Stimulated activated CD8-positive, alpha-beta memory T cell treated with anti-CD3 and anti-CD28 coated beads, Interleukin-15, amount 100 ng/mL, for 24 hours (primary cell): Measurements from ENCODE around the gene SCN8A.
"Not testable (repeated sequence)": the region's sequence is repeated elsewhere in the genome, so short reads cannot be mapped to it uniquely, and the experiment has no call there.

Source experiments
- DNase-seq: peaks from one replicate; pipeline ENCODE4 v3.0.0-alpha.2; 2020; ENCODE audit warnings: low read depth

SCN8A gene

DNA sequence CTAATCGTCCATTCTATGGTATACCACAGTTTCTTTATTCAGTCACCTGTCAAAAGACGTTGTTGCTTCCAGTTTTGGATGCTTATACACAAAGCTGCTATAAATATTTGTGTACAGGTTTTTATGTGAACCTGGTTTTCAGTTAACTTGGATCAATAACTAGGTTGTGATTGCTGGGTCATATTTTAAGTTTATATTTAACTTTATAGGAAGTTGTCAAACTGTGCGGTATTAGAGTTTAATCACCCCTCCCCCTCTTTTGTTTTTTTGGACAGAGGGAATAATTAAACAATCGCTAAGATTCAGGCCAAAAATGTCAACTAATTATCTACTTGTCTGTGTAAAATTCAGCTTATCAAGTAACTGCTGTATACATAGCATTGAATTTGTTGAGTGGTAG is 34.3 kb downstream of the SCN8A start:
- DNase-seq: no peak

DNA sequence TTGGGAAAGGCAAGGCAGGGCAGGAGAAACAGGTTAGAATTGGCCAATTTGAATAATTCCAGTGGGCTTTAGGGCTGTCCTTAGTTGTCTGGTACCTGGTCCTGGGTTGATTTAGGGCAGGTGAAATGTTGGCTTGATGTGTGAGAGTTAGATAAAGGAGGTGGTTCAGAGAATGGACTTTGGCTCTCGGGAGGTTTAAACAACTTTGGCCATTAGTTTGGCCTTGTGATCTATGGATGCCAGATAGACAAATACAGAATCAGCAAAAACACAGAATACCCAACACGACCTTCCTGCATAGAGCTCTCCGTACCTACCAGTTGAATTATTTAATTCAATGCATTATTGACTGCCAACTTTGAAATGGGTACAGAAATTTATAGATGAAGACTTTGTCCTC is 35.1 kb downstream of the SCN8A start:
- DNase-seq: no peak

DNA sequence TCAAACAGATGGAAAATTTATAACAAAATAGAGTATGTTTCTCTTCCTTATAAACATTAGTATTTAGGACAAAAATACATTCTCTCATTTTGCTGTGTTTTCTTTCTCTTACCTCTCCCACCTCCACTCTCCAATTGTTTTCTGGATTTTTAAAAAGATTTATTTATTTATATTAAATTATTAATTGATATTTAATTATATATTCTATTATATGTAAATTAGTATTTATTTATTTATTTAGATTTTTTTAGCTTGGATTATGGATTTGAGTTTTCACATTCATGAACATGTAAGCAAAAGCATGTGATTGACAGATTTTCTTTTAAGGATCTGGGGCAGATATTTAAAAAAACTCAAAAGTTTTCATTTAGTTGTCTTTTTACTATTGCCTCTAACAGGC is 35.6 kb downstream of the SCN8A start:
- DNase-seq: no peak

DNA sequence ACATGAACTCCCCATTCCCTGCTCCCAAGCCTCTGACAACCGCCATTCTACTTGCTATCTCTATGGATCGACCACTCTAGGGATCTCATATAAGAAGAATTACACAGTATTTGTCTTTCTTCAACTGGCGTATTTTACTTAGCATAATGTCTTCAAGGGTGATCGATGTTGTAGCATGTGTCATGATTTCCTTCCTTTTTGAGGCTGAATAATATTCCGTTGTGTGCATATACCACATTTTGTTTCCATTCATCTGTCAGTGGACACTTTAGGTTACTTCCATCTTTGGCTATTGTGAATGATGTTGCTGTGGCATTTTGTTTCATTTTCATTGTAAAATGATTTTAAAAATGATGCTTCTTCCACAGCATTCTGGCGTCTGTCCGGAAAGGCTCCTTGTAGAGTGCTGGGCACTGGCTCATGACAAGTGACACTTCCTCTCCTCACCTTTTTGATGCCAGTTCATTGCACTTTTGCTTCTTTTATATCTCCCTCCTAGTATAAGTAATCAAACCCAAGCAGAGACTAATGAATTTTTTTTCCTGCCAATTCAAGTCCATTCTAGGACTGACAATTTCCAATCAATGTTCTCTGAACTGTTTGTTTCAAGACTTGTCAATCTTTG is 39.3 kb downstream of the SCN8A start:
- DNase-seq: no peak

DNA sequence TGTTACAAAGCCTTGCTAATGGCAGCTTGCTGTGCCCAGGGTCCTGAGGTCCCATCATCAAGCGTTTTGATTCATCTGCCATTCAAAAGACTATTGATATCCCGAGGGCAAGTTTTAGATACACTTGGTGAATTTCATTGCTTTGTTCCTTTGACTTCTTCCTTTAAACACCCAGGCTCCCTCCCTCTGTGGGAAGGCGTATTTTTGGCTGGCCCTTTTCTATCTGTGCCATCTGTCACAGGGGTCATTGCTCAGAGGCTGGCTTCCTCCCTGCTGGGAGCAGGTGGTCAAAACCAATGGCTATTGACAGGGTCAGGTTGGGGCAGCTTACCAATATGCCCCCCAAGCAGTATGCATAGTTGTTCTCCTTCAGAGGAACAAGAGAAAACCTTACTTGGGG is 40.0 kb downstream of the SCN8A start:
- no peak for DNase-seq

DNA sequence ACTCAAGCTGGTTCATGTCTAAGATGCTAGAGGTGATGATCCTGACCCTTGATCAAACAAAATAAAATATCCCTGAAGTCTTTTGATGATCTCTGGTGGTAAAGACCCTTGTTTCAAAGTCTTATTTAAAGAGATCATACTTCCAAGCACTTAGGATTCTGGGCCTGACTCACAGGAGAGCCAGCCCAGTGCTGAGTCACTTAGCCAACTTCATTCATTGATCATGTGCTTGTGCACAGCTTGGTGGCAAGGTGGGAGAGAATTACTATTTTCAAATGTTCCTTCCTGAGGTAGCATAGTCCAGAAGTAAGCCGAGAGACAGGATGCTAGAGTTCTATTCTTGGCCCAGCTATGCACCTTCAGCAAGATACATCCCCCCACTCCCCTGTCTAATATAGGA is 40.6 kb downstream of the SCN8A start:
- no peak for DNase-seq

DNA sequence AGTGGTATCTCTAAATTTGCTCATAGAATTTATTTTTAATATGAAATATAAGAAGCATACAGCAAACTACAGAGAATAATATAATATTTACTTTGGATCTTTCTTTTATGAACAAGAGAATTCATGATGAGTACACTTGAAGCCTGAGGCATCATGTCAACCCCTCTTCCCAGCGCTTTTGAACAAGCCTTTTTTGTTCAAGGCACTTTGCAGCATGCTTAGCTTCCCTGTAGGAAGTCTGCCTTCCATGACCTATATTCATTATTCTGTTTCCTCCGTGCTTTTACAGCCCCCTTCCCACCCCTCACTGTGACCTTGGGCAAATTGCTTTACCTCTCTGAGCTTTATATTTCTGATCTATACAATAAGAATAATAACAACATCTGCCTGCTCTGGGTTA is 41.6 kb downstream of the SCN8A start:
- DNase-seq: no peak

DNA sequence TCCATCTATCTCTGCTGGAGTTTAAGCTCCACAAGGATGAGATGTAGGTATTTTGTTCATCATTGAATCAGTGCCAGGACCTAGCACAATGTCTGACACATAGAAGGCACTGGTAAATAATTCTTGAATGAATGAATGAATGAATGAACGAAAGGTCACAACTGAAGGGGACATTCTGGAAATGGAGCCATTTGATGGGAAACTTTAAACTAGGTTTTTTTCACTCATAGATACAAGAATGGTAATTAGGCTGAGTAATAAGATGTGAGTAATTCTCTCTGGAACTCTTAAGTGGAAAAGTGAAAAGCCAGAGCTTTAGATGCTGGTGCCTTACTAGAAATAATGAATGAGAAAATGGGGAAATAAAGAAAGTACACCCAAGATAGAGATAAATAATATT is 44.3 kb downstream of the SCN8A start:
- no peak for DNase-seq

DNA sequence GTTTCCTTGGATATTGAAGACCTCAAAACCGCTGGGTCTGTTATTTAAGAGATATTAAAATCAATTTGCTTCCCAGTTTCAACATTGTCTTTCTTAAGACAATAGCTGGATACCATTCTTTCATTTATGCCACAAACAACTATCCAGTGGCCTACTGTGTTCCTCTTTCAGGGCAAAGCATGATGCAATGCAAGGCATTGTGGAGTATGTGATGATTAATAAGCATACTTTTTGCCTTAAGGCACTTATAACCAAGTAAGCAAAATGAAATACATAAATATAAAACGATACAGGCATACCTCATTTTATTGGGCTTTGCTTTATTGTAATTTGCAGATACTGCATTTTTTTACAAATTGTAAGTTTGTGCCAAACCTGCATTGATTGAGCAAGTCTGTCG is 45.5 kb downstream of the SCN8A start:
- DNase-seq: no peak

DNA sequence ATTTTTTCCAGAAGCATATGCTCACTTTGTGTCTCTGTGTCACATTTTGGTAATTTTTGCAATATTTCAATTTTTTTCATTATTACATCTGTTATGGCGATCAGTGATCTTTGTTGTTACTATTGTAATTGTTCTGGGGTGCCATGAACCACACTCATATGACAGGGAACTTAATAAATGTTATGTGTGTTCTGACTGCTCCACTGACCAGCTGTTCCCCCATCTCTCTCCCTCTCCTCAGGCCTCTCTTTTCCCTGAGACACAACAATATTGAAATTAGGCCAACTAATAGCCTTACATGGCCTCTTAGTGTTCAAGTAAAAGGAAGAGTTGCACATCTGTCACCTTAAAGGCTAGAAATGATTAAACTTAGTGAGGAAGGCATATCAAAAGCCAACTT is 46.0 kb downstream of the SCN8A start:
- no peak for DNase-seq

DNA sequence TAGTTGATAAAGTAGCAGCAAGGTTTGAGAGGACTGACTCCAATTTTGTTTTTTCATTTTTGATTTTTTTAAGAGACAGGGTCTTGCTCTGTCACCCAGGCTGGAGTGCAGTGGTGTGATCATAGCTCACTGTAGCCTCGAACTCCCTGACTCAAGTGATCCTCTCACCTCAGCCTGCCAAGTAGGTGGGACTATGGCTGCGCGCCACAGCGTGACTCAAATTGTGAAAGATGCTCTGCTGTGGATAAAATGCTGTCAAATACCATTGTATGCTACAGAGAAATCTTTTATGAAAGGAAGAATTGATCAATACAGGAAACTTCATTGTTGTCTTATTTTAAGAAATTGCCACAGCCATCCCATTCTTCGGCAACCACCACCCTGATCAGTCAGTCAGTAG is 48.3 kb downstream of the SCN8A start:
- no peak for DNase-seq

DNA sequence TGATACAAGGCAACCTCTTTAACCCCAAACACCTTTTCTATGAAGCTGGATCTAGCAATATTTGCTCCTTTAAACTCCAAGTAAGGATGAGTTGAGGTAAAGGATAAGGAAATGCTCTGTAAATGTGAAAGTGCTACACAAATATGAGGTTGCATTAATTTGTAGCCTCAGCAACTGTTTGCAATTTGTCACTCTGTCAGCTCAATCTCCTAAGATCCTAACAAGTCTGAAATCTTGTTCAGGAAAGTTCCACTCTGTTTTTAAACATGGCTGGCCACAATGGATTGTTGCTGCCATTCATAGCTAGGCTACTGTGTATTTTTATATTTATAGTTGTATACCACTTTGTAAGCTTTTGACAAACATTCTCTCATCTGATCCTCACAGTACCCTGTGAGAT is 51.3 kb downstream of the SCN8A start:
- no peak for DNase-seq

DNA sequence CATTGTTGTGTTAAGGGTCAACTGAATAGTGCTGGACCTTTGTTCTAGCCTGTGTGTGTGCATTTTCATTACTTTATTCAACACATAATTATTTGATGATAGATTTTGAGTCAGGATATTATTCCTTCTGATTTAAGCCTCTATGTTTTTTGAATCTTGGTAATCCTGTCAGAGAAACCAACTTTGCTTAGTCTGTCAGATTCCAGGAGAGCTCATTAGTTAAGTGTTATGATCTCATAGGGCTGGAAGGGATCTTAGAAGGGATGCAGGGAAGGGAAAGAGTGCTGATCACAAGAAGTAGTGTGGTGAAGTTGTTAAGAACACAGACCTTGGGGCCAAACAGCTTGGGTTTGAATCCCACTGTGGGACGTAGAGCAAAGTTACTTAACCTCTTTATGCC is 52.9 kb downstream of the SCN8A start:
- DNase-seq: no peak

DNA sequence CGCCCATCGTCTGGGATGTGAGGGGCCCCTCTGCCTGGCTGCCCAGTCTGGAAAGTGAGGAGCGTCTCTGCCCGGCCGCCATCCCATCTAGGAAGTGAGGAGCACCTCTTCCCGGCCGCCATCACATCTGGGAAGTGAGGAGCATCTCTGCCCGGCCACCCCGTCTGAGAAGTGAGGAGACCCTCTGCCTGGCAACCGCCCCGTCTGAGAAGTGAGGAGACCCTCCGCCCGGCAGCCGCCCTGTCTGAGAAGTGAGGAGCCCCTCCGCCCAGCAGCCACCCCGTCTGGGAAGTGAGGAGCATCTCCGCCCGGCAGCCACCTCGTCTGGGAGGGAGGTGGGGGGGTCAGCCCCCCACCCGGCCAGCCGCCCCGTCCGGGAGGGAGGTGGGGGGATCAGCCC is 53.7 kb downstream of the SCN8A start:
- DNase-seq: not testable (repeated sequence)

DNA sequence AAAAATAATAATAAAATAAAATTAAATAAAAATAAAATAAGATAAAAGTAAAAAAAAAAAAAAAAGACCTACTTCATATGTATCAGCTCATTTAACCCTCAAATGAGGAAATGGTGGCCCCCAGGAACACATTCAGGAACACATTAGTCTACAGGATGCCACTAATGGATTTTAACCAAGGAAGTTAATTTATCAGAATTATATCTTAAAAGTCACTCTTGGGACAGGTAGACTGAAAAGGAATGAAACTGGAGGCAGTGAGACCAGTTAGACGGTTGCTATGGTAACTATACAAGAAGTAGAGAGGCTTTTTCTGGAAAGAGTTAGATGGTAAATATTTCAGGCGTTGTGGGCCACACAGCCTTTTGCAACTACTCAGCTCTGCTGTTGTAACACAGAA is 54.9 kb downstream of the SCN8A start:
- DNase-seq: no peak

DNA sequence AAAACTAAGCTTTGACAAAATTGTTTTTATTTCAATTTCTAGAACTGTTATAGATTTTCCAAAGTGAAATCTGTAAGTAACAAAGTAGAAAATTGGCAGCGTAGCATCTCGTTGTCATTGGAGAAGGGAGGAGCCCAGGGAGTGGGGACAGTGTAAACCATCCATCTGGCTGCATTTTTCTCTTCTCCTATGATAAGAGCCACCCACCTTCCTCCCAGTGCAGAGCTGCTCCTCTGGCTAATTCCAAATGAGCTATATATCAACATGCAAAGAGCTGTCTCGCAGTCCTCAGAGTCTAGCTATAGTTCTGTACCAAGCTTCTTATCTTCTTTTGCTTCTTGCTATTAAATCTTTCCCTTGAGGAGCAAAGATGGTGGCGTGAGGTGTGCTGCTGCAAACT is 56.6 kb downstream of the SCN8A start:
- no peak for DNase-seq

DNA sequence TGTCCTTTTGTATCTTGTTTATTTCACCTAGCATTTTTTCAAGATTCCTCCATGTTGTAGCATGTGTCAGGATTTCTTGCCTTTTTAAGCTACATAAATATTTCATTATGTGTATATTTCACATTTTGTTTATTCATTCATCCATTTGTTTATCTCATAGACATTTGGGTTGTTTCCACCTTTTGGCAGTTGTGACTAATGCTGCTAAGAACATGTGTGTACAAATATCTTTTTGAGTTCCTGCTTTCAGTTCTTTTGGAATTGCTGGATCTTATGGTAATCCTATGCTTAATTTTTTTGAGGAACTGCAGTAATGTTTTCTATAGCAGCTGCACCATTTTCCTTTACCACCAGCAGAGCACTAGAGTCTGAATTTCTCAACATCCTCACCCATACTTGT is 62.4 kb downstream of the SCN8A start:
- DNase-seq: no peak

DNA sequence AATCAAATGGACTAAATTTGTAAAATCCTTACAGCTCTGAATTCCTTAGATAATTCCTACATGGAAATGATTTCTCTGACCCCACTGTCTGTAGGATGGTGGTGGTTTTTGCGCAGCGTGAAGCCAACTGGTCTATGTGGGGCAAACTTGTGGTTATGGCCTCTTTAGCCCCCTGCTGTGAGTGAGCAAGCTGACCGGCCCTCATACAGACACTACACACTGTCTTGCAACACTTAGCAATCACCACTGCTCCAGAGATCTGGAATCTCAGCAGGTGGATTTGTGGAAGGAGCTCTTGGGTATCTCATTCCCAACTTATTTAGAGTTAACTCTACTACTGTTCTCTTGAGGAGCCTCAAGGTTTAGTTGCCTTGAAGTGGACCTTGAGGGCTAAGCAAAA is 70.2 kb downstream of the SCN8A start:
- no peak for DNase-seq

DNA sequence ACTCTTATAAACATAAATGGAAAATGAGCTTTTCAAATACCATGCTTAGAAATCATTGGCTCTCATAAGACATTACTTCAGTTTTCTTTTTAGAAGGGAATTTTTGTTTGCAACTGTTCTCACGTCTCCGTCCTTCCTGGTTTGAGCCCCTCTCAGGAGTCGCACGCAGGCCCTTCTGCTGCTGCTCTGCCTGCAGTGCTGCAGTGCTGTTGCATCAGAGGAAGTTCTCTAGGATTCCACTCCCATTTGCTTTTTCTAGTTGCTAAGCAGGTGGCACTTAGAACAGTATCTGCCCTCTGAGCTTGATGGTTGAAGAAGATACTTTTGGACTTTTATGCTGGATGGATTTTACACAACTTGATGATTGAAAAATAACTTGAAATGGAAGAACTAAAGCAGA is 70.8 kb downstream of the SCN8A start:
- no peak for DNase-seq

DNA sequence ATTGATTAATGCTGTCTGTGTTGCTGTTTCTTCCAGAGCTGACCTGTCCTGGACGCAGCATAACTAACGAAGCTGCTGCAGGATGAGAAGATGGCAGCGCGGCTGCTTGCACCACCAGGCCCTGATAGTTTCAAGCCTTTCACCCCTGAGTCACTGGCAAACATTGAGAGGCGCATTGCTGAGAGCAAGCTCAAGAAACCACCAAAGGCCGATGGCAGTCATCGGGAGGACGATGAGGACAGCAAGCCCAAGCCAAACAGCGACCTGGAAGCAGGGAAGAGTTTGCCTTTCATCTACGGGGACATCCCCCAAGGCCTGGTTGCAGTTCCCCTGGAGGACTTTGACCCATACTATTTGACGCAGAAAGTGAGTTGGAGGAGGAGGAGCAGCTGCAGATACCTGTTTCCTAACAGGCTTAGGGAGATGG is 71.7 kb downstream of the SCN8A start:
- no peak for DNase-seq

DNA sequence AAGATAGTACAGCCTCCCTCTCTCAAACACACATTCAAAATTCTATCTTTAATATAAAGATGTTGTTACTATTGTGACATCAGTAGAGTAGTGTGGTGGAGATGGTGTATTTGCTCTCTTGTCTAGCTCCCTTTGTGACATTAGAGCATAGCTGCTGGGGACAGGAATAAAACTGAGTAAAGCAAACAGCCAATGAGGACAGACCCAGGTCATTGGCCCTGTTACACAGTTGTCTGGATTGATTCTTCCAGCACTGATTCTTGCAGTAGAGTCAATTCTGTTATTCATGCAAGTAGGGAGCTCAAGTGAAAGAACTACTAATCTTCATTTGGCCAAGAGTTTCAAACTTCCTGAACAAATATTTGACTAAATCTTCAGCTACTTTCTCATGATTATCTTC is 72.4 kb downstream of the SCN8A start:
- DNase-seq: no peak

DNA sequence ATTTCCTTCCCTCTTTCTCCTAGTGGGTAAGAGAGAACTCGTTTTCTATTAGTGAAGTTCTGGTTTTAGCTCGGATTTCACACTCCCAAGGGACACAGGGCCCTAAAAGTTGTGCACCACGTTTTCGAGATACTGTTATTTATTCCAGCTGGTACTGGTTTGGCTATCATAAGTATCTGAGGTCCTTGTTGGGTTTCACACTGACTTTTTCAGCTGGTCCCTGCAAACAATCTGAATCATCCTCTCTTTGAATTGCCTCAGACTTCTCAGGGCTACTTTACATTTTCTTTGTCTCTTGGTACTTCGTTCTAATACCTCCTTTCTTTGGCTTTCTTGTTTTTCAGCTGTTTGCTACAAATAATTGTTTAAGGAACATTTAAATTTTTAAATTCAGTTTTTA is 75.7 kb downstream of the SCN8A start:
- DNase-seq: no peak

DNA sequence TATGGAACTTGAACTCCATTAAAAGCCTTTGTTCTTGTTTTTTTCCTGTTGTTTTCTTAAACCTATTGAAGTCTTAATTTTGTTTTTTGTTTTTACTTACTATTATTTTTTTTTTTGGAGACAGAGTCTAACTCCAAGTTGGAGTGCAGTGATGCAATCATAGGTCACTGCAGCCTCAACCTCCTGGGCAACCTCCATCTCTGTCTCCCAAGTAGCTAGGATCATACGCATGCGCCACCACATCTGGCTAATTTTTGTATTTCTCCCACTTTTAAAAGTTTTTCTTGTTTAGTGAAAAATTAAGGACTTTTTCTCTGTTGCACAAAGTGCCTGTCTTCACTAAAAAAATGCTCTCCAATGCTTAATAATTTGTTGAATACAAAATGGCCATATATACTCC is 76.2 kb downstream of the SCN8A start:
- no peak for DNase-seq

DNA sequence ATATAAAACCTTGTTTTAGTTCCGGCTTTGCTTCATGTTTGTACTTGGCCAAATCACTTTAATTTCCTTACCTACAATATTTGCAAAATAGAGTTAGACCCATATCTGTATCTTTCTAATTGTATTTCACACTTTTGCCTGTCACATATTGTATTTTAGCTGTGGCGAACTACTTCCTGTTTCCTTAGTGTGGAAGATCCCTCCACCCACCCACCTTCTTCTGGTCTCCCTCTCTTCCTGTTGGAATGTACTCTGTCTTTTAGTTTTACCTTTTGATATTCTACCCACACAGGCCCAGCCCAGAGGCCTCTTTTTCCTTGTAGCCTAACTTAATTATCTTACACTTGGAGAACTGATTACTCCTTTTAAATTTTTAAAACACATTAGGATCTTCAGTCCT is 78.2 kb downstream of the SCN8A start:
- no peak for DNase-seq

DNA sequence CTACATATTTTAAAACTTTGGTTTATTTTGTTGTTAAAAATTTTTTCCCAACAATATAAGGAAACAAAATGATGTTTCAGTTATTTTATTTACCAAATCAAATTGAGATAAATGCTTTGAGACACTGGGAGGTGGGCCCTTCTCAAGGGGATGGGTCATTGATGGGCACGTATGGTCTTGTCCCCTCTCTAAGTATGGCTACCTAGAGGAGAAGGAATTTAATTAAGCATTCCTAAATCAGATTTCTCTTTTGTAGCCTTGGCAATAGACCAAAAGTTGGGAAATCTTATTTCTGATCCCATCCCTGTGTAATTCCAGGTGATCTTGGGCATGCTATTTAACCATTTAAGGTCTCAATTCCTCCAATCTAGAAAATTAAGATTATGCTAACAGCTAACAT is 79.0 kb downstream of the SCN8A start:
- no peak for DNase-seq
